GM12873 (cell line): ENCODE data around the gene TMA7.
A peak's percentile ranks its signal among the peaks of the same experiment; 100 is the strongest.

Experiments used
- CTCF ChIP-seq: IDR thresholded peaks from 2 replicates; pipeline ENCODE4 v1.5.1; 2012; ENCODE audit warnings: low read depth, mild to moderate bottlenecking, moderate library complexity, low read length, control low read depth; ENCODE audit not compliant: insufficient read depth; ENCODE audit errors: missing control alignments

TMA7 gene

DNA sequence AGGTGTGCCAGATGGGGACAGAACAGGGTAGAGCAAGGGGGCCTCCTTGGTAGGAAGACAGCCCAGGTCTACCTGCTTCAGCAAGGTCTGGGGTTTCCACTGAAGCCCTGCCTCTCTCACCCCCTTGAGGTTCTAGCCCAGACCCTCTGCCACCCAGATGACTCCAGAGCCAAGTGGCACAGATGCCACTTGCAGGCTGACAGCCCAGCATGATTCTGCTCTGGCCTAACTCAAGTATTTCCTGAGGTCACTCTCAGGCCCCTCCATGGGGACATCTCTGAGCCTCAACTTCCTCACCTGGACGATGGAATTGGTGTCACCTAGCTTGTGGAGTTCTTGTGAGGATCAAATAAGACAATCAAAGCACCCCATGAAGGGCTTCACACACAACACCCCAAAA, 34.1 kb upstream of the TMA7 start:
- TF ChIP-seq CTCF, result no peak

- TF ChIP-seq CTCF, result no peak
Observed at GRCh38 chr3:48406443-48407431, 33.3 kb upstream of the TMA7 start.

- no peak for TF ChIP-seq CTCF
Observed at GRCh38 chr3:48407542-48408099, 32.4 kb upstream of the TMA7 start.

DNA sequence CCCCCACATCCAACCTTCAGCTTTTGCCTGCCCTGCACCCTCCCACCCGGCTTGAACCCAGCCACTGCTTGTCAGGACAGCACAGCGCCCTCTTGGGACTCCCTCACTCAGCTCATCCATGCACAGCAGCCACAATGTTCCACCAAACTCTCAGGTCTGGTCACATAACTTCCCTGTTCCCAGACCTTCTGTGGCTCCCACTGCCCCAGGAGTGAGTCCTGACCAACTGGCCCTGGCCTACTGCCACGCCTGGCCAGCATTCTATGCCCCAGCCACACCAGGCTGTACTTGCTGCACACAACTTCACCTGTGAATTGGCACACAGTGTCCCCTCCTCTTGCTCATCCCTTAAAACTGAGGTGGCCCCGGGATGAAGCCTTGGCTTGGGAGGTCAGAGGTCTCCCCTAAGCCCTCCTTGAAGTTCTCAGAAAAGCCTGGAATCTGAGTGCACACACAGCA, 31.2 kb upstream of the TMA7 start:
- TF ChIP-seq CTCF, result peak; percentile 37

GRCh38 chr3:48409291-48410201, 30.5 kb upstream of the TMA7 start:
- no peak for TF ChIP-seq CTCF

DNA sequence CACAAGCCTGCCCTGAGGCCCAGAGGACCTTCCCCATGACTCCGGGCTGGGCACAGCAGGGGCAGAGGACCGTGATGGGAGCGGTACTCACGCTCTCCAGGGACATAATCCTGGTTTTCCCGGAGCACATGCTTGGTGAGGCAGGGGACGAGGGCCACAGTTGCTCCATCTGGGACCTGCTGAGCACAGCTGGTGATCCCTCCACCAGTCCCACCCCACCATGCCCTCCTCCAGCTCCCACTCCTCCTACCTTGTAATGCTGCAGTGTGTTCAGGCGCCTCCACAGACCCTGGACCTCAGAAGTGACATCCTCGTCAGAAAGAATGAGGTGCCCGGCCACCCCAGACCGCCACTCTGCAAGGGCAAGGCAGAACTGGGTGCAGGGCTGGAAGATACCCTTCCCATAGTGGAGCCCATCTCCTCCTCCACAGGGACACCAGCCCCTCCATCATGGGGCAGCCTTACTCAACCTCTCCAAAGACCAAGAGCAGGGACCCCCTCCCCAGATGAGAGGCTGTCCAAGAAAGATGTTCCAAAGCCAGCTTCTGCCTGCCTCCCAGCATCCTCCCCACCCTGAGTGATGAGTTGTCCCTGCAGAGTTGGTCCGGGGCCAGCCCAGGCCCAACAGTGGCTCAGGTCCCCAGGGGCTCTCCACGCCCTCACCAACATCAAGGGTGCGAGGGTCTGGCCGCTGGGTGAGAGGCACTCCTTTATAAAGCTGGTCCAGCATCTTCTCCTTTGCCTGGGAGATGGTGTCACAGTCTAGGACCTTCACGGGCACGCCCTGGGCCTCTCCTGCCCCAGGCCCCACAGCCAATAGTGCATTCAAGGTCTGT, 29.6 kb upstream of the TMA7 start:
- TF ChIP-seq CTCF, result no peak
